GM12878 (cell line): ENCODE data around the gene MAPKAPK2. TPM values are rescaled to one million over a fixed set of nuclear protein-coding genes. Genes with fewer than 3 reads are reported as not detected.

Experiments
- BACH1 ChIP-seq: fragments of 450-650 bp; IDR thresholded peaks from 2 replicates; pipeline ENCODE4 v1.6.1; 2017; ENCODE audit warnings: mild to moderate bottlenecking, borderline replicate concordance
- BHLHE40 ChIP-seq, 2 experiments: fragments of 450-650 bp in 1 of 2; IDR thresholded peaks; 2 replicates each; pipeline ENCODE4 v1.6.1; 2011 to 2017; ENCODE audit warnings: low read depth in 2 of 2, borderline replicate concordance in 1 of 2, improper control_type of control experiment in 1 of 2, low read length in 1 of 2, mild to moderate bottlenecking in 1 of 2
- FOXK2 ChIP-seq: fragments of 450-650 bp; IDR thresholded peaks from 2 replicates; pipeline ENCODE4 v1.6.1; 2017; ENCODE audit warnings: mild to moderate bottlenecking, moderate library complexity
- IKZF2 ChIP-seq, 2 experiments: fragments of 450-650 bp; IDR thresholded peaks; 2 replicates each; pipeline ENCODE4 v1.6.1; 2017; ENCODE audit warnings: mild to moderate bottlenecking in 2 of 2, moderate library complexity in 2 of 2
- MEF2B ChIP-seq: fragments of 450-650 bp; IDR thresholded peaks from 2 replicates; pipeline ENCODE4 v1.6.1; 2018; ENCODE audit warnings: mild to moderate bottlenecking, moderate library complexity; ENCODE audit not compliant: partially characterized antibody, poor library complexity, severe bottlenecking
- MYC ChIP-seq: IDR thresholded peaks from 2 replicates; pipeline ENCODE4 v1.6.1; 2011; ENCODE audit warnings: mild to moderate bottlenecking, low read length, moderate library complexity, inconsistent platforms; ENCODE audit not compliant: insufficient read depth, insufficient replicate concordance, insufficient read length, severe bottlenecking
- POLR2AphosphoS5 ChIP-seq: IDR thresholded peaks from 2 replicates; pipeline ENCODE4 v1.6.1; 2011; ENCODE audit warnings: mild to moderate bottlenecking, low read length, inconsistent platforms
- RAD51 ChIP-seq: fragments of 450-650 bp; IDR thresholded peaks from 2 replicates; pipeline ENCODE4 v1.6.1; 2016; ENCODE audit warnings: moderate library complexity, mild to moderate bottlenecking, inconsistent platforms
- SRF ChIP-seq, 2 experiments: IDR thresholded peaks; 2 replicates each; pipeline ENCODE4 v1.6.1; 2011; ENCODE audit warnings: low read depth in 2 of 2, low read length in 2 of 2, mild to moderate bottlenecking in 1 of 2, moderate library complexity in 1 of 2
- polyA plus RNA-seq, 11 experiments: library from polyadenylated mRNA; depleted of rRNA in 4 of 11; unstranded in 6 of 11; stranded (reverse) in 5 of 11; fragments of >200 nt; fragmentation: Nextera tagmentation in 4 of 11; fragmentation: Illumina TruSeq in 1 of 11; extraction: Ambion mirVana in 4 of 11; extraction: Trizol in 1 of 11; gene quantifications; 1 replicate in 1 of 11; 2 replicates in 10 of 11; pipeline versions ENCODE4 v1.2.1 to v1.2.3, GENCODE V29; 2011 to 2016; ENCODE audit warnings: inconsistent platforms in 2 of 11, missing spikeins in 2 of 11, low read depth in 1 of 11
- total RNA-seq, 4 experiments: library from RNA; depleted of rRNA in 3 of 4; stranded (reverse); fragments of >200 nt in 3 of 4; fragmentation: Illumina TruSeq in 1 of 4; extraction: Trizol in 1 of 4; gene quantifications; 2 replicates each; pipeline versions ENCODE4 v1.2.1 to v1.2.3, GENCODE V29; 2013 to 2021
- TF ChIP-seq, protein P1 (sequence below): fragments of 150-350 bp; IDR thresholded peaks from 2 replicates; pipeline ENCODE4 v1.6.1; 2014; ENCODE audit warnings: mild to moderate bottlenecking, low read depth, low read length
- TF ChIP-seq, protein P2 (sequence below): fragments of 450-650 bp; conservative IDR thresholded peaks from 2 replicates; pipeline ENCODE4 v1.6.1; 2017; ENCODE audit warnings: mild to moderate bottlenecking, moderate library complexity
- TF ChIP-seq, protein P3 (sequence below): fragments of 450-650 bp; IDR thresholded peaks from 2 replicates; pipeline ENCODE4 v1.6.1; 2018; ENCODE audit warnings: mild to moderate bottlenecking, low read depth, moderate library complexity; ENCODE audit not compliant: partially characterized antibody
- TF ChIP-seq, protein P4 (sequence below): fragments of 150-350 bp; IDR thresholded peaks from 2 replicates; pipeline ENCODE4 v1.6.1; 2016; ENCODE audit warnings: low read depth, low read length
- TF ChIP-seq, protein P5 (sequence below): fragments of 450-650 bp; IDR thresholded peaks from 2 replicates; pipeline ENCODE4 v1.6.1; 2017; ENCODE audit warnings: mild to moderate bottlenecking, moderate library complexity

The MAPKAPK2 gene
- total and polyA plus RNA-seq, 10 of the 15 experiments (the other 5 are each of a cell fraction or from before 2014, with no cell fraction given), result 0.72 to 92.2 (median 49.3) TPM

DNA sequence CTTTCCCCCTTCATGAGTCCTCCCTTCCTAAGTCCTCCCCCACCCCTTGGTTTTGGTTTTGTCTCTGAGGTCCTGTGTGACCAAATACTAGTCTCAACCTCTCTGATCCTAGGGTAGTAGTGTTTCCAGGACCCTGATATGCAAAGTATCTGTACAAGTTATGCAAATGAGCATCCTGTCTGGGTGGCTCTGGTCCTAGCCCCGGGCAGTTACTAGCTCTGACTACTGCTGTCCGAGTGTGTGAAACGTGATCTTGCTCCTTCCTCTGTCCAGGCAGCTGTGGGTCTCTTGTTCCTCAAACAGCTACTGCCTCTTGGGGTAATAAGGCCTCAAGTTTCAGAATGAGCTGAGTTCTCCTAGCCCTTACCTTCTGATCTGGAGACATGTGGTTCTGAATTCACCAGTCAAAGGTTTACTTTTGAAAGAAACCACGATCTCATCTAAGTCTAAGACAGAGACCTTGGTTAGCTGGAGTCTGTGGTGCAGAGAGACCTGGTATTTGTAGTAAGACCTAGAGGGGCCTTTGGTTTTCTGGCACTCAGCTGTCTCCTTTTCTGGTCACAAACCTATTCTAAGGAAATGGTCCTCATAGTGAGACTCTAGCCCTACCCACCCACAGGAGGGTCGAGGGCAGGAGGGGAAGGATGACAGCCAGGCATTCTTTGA lies 54.8 kb downstream of the MAPKAPK2 start (continued):
- TF ChIP-seq, protein P1, sequence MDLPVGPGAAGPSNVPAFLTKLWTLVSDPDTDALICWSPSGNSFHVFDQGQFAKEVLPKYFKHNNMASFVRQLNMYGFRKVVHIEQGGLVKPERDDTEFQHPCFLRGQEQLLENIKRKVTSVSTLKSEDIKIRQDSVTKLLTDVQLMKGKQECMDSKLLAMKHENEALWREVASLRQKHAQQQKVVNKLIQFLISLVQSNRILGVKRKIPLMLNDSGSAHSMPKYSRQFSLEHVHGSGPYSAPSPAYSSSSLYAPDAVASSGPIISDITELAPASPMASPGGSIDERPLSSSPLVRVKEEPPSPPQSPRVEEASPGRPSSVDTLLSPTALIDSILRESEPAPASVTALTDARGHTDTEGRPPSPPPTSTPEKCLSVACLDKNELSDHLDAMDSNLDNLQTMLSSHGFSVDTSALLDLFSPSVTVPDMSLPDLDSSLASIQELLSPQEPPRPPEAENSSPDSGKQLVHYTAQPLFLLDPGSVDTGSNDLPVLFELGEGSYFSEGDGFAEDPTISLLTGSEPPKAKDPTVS, result no peak
- TF ChIP-seq, protein P2, sequence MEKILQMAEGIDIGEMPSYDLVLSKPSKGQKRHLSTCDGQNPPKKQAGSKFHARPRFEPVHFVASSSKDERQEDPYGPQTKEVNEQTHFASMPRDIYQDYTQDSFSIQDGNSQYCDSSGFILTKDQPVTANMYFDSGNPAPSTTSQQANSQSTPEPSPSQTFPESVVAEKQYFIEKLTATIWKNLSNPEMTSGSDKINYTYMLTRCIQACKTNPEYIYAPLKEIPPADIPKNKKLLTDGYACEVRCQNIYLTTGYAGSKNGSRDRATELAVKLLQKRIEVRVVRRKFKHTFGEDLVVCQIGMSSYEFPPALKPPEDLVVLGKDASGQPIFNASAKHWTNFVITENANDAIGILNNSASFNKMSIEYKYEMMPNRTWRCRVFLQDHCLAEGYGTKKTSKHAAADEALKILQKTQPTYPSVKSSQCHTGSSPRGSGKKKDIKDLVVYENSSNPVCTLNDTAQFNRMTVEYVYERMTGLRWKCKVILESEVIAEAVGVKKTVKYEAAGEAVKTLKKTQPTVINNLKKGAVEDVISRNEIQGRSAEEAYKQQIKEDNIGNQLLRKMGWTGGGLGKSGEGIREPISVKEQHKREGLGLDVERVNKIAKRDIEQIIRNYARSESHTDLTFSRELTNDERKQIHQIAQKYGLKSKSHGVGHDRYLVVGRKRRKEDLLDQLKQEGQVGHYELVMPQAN, result peak; percentile 40; the same call in 1 of the 2 replicates
- TF ChIP-seq MYC (no peak), SRF (IDR thresholded peaks at IDR 0.05; ENCODE audit: low read depth in 2 of 2, low read length in 2 of 2) (peak in 1 of 2 experiments; percentile 79; a peak in 2 of 4 replicates), FOXK2 (no peak), MEF2B (peak; percentile 70), POLR2AphosphoS5 (peak; percentile 72), RAD51 (peak; percentile 82), BACH1 (no peak), IKZF2 (IDR thresholded peaks at IDR 0.05) (peak; percentile 87 to 90), BHLHE40 (IDR thresholded peaks at IDR 0.05; ENCODE audit: borderline replicate concordance in 1 of 2, low read depth in 2 of 2, low read length in 1 of 2) (peak; percentile 98)
- TF ChIP-seq, protein P3, sequence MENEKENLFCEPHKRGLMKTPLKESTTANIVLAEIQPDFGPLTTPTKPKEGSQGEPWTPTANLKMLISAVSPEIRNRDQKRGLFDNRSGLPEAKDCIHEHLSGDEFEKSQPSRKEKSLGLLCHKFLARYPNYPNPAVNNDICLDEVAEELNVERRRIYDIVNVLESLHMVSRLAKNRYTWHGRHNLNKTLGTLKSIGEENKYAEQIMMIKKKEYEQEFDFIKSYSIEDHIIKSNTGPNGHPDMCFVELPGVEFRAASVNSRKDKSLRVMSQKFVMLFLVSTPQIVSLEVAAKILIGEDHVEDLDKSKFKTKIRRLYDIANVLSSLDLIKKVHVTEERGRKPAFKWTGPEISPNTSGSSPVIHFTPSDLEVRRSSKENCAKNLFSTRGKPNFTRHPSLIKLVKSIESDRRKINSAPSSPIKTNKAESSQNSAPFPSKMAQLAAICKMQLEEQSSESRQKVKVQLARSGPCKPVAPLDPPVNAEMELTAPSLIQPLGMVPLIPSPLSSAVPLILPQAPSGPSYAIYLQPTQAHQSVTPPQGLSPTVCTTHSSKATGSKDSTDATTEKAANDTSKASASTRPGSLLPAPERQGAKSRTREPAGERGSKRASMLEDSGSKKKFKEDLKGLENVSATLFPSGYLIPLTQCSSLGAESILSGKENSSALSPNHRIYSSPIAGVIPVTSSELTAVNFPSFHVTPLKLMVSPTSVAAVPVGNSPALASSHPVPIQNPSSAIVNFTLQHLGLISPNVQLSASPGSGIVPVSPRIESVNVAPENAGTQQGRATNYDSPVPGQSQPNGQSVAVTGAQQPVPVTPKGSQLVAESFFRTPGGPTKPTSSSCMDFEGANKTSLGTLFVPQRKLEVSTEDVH, result no peak
- TF ChIP-seq, protein P4, sequence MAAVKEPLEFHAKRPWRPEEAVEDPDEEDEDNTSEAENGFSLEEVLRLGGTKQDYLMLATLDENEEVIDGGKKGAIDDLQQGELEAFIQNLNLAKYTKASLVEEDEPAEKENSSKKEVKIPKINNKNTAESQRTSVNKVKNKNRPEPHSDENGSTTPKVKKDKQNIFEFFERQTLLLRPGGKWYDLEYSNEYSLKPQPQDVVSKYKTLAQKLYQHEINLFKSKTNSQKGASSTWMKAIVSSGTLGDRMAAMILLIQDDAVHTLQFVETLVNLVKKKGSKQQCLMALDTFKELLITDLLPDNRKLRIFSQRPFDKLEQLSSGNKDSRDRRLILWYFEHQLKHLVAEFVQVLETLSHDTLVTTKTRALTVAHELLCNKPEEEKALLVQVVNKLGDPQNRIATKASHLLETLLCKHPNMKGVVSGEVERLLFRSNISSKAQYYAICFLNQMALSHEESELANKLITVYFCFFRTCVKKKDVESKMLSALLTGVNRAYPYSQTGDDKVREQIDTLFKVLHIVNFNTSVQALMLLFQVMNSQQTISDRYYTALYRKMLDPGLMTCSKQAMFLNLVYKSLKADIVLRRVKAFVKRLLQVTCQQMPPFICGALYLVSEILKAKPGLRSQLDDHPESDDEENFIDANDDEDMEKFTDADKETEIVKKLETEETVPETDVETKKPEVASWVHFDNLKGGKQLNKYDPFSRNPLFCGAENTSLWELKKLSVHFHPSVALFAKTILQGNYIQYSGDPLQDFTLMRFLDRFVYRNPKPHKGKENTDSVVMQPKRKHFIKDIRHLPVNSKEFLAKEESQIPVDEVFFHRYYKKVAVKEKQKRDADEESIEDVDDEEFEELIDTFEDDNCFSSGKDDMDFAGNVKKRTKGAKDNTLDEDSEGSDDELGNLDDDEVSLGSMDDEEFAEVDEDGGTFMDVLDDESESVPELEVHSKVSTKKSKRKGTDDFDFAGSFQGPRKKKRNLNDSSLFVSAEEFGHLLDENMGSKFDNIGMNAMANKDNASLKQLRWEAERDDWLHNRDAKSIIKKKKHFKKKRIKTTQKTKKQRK, result no peak
- TF ChIP-seq, protein P5, sequence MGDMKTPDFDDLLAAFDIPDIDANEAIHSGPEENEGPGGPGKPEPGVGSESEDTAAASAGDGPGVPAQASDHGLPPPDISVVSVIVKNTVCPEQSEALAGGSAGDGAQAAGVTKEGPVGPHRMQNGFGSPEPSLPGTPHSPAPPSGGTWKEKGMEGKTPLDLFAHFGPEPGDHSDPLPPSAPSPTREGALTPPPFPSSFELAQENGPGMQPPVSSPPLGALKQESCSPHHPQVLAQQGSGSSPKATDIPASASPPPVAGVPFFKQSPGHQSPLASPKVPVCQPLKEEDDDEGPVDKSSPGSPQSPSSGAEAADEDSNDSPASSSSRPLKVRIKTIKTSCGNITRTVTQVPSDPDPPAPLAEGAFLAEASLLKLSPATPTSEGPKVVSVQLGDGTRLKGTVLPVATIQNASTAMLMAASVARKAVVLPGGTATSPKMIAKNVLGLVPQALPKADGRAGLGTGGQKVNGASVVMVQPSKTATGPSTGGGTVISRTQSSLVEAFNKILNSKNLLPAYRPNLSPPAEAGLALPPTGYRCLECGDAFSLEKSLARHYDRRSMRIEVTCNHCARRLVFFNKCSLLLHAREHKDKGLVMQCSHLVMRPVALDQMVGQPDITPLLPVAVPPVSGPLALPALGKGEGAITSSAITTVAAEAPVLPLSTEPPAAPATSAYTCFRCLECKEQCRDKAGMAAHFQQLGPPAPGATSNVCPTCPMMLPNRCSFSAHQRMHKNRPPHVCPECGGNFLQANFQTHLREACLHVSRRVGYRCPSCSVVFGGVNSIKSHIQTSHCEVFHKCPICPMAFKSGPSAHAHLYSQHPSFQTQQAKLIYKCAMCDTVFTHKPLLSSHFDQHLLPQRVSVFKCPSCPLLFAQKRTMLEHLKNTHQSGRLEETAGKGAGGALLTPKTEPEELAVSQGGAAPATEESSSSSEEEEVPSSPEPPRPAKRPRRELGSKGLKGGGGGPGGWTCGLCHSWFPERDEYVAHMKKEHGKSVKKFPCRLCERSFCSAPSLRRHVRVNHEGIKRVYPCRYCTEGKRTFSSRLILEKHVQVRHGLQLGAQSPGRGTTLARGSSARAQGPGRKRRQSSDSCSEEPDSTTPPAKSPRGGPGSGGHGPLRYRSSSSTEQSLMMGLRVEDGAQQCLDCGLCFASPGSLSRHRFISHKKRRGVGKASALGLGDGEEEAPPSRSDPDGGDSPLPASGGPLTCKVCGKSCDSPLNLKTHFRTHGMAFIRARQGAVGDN, result peak; percentile 95
